GM12878 (cell line): ENCODE measurements around the gene INTS7. TPM values are rescaled to one million over a fixed set of nuclear protein-coding genes. Genes with fewer than 3 reads are reported as not detected.

Experiments
- ATAC-seq: fragments of 200-7000 bp; cut with Tn5 transposase; 3 replicates; pipeline ENCODE4 v1.9.1; 2020; ENCODE audit warnings: mild to moderate bottlenecking, moderate library complexity
- BruUV-seq: library from RNA; stranded (reverse); fragments of 400-500 nt; replicated peaks from 2 replicates; lab custom pipeline; 2021; lab: Mats Ljungman, UMichigan
- CTCF ChIA-PET: fragments of 300-600 bp; sonication (Branson Sonifier 250); formaldehyde crosslinking; extraction: SDS; loops from one replicate; lab custom pipeline; 2021; ENCODE audit warnings: inconsistent platforms; lab: Yijun Ruan, JAX
- POLR2A ChIA-PET: fragments of 350-600 bp; formaldehyde crosslinking; extraction: SDS; loops from one replicate; lab custom pipeline; 2021; ENCODE audit warnings: inconsistent platforms; lab: Charles Lee
- RAD21 ChIA-PET: fragments of 300-600 bp; sonication (Branson Sonifier 250); formaldehyde crosslinking; loops from one replicate; lab custom pipeline; 2023; ENCODE audit warnings: antibody characterized with exemption; ENCODE audit not compliant: unreplicated experiment; lab: Charles Lee
- SMC1A ChIA-PET: fragments of 300-600 bp; sonication (Branson Sonifier 250); formaldehyde crosslinking; loops from one replicate; lab custom pipeline; 2023; ENCODE audit not compliant: unreplicated experiment, uncharacterized antibody; lab: Charles Lee
- DNase-seq: peaks from one replicate; pipeline ENCODE4 v3.0.0-alpha.2; 2011; ENCODE audit warnings: low read depth, low spot score
- FAIRE-seq: peaks from 3 replicates; lab custom pipeline; 2011; peaks lifted over from hg19 to GRCh38; lab: Jason Lieb, UNC
- H2AFZ ChIP-seq: 2 replicates; pipeline ENCODE4 v1.6.0; 2011; ENCODE audit warnings: low read depth, low read length, control low read depth; ENCODE audit not compliant: control insufficient read depth
- H3K27ac ChIP-seq: 2 replicates; pipeline ENCODE4 v1.5.1; 2011; ENCODE audit warnings: control low read depth; ENCODE audit not compliant: control insufficient read depth, insufficient read depth
- H3K27me3 ChIP-seq, 2 experiments: replicated peaks in 1 of 2; 2 replicates each; pipeline versions ENCODE4 v1.6.0 to v1.6.1; 2011; ENCODE audit warnings: low read length in 1 of 2; ENCODE audit not compliant: control insufficient read depth in 2 of 2, insufficient read depth in 2 of 2
- H3K36me3 ChIP-seq, 2 experiments: 2 replicates each; pipeline ENCODE4 v1.5.1; 2011; ENCODE audit warnings: low read length in 1 of 2; ENCODE audit not compliant: control insufficient read depth in 2 of 2, insufficient read depth in 2 of 2
- H3K4me1 ChIP-seq: 2 replicates; pipeline ENCODE4 v1.6.1; 2011; ENCODE audit warnings: mild to moderate bottlenecking, low read length, moderate library complexity, mixed read lengths; ENCODE audit not compliant: control insufficient read depth, insufficient read depth
- H3K4me2 ChIP-seq: 2 replicates; pipeline ENCODE4 v1.6.0; 2011; ENCODE audit warnings: control low read depth; ENCODE audit not compliant: control insufficient read depth, insufficient read depth
- H3K4me3 ChIP-seq: fragments of 200-600 bp; sonication (generic); 2 replicates; pipeline ENCODE4 v1.5.1; 2016
- H3K79me2 ChIP-seq: 2 replicates; pipeline ENCODE4 v1.6.0; 2011; ENCODE audit warnings: low read length; ENCODE audit not compliant: control insufficient read depth, insufficient read depth
- H3K9ac ChIP-seq: 2 replicates; pipeline ENCODE4 v1.8.0; 2011; ENCODE audit warnings: low read length, control low read depth, mixed read lengths; ENCODE audit not compliant: control insufficient read depth, insufficient read depth
- H3K9me3 ChIP-seq: replicated peaks from 3 replicates; pipeline ENCODE4 v1.5.1; 2011; ENCODE audit warnings: mild to moderate bottlenecking, low read length; ENCODE audit not compliant: control insufficient read depth, insufficient read depth
- H4K20me1 ChIP-seq: 2 replicates; pipeline ENCODE4 v1.6.0; 2011; ENCODE audit not compliant: control insufficient read depth, insufficient read depth
- BACH1 ChIP-seq: fragments of 450-650 bp; IDR thresholded peaks from 2 replicates; pipeline ENCODE4 v1.6.1; 2017; ENCODE audit warnings: mild to moderate bottlenecking, borderline replicate concordance
- BCLAF1 ChIP-seq: fragments of 450-650 bp; IDR thresholded peaks from 2 replicates; pipeline ENCODE4 v1.6.1; 2017; ENCODE audit warnings: antibody characterized with exemption, mild to moderate bottlenecking, moderate library complexity
- KLF5 ChIP-seq: fragments of 450-650 bp; IDR thresholded peaks from 2 replicates; pipeline ENCODE4 v1.6.1; 2014; ENCODE audit warnings: mild to moderate bottlenecking; ENCODE audit not compliant: partially characterized antibody
- LARP7 ChIP-seq: fragments of 450-650 bp; IDR thresholded peaks from 2 replicates; pipeline ENCODE4 v1.6.1; 2017; ENCODE audit warnings: mild to moderate bottlenecking
- MEF2A ChIP-seq: IDR thresholded peaks from 2 replicates; pipeline ENCODE4 v1.6.1; 2011; ENCODE audit warnings: low read depth, mild to moderate bottlenecking, low read length, moderate library complexity; ENCODE audit not compliant: insufficient read depth
- NR2C1 ChIP-seq: fragments of 450-650 bp; IDR thresholded peaks from 2 replicates; pipeline ENCODE4 v1.6.1; 2017; ENCODE audit warnings: antibody characterized with exemption, mild to moderate bottlenecking, moderate library complexity
- RCOR1 ChIP-seq: conservative IDR thresholded peaks from 2 replicates; pipeline ENCODE4 v1.6.1; 2012; ENCODE audit warnings: low read depth, low read length, improper control_type of control experiment
- TAF1 ChIP-seq: IDR thresholded peaks from 2 replicates; pipeline ENCODE4 v1.6.1; 2011; ENCODE audit warnings: mild to moderate bottlenecking, low read depth, low read length, borderline replicate concordance
- TCF12 ChIP-seq: IDR thresholded peaks from 2 replicates; pipeline ENCODE4 v1.6.1; 2011; ENCODE audit warnings: low read depth, mild to moderate bottlenecking, low read length
- WGBS: methylation state at CpG from one replicate; pipeline ENCODE4 v1.1.6; 2016; ENCODE audit warnings: low lambda C conversion rate; ENCODE audit not compliant: insufficient replicate concordance, insufficient coverage; ENCODE audit errors: missing lambda C conversion rate; 5-methylcytosine and 5-hydroxymethylcytosine counted together
- in situ Hi-C: fragments of 300-500 bp; cut with MboI; formaldehyde crosslinking; loops from 9 replicates; pipeline ENCODE4 v1.14.3; 2018; ENCODE audit warnings: mixed read lengths
- intact Hi-C: fragments of 100-400 bp; cut with micrococcal nuclease; formaldehyde crosslinking; loops from one replicate; pipeline ENCODE4 v1.14.2; 2022; ENCODE audit not compliant: unreplicated experiment
- polyA plus RNA-seq, 11 experiments: library from polyadenylated mRNA; depleted of rRNA in 4 of 11; unstranded in 6 of 11; stranded (reverse) in 5 of 11; fragments of >200 nt; fragmentation: Nextera tagmentation in 4 of 11; fragmentation: Illumina TruSeq in 1 of 11; extraction: Ambion mirVana in 4 of 11; extraction: Trizol in 1 of 11; gene quantifications; 1 replicate in 1 of 11; 2 replicates in 10 of 11; pipeline versions ENCODE4 v1.2.1 to v1.2.3, GENCODE V29; 2011 to 2016; ENCODE audit warnings: inconsistent platforms in 2 of 11, missing spikeins in 2 of 11, low read depth in 1 of 11
- total RNA-seq, 4 experiments: library from RNA; depleted of rRNA in 3 of 4; stranded (reverse); fragments of >200 nt in 3 of 4; fragmentation: Illumina TruSeq in 1 of 4; extraction: Trizol in 1 of 4; gene quantifications; 2 replicates each; pipeline versions ENCODE4 v1.2.1 to v1.2.3, GENCODE V29; 2013 to 2021
- TF ChIP-seq, protein P1 (sequence below): fragments of 450-650 bp; formaldehyde crosslinking; IDR thresholded peaks from 2 replicates; pipeline ENCODE4 v1.4.0; 2020; ENCODE audit warnings: mild to moderate bottlenecking, moderate library complexity

Gene INTS7
- total and polyA plus RNA-seq, 10 of the 15 experiments (the other 5 are each of a cell fraction or from before 2014, with no cell fraction given), result 17.1 to 49.1 (median 26.8) TPM

DNA sequence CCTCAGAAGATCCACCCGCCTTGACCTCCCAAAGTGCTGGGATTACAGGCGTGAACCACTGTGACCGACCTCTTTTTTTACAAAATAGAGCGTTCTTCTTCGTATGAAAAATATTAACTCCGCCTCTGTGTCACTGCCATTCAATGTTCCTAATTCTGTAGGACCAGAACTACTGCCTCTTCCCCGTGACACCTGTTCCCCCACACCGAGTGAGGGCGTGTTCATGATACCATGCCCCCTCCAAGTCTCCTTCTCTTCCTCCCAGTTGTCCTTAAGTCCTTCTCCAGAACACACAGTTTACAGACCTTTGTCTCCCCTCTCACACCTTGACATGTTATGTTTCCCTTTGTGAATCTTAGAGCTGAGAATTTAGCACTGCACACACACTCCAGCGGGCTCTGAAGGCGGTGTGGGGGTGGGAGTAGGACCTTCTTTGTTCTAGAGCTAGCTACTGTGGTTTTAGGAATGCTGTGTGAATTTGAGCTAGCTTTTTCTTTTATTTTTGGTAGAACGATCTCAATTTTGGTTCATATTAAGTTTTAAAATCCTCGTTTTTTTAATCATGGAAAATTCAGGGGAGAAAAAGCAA is 122.4 kb downstream of the INTS7 start:
- Histone ChIP-seq H3K4me3 (no peak overlapping the region), H3K4me1 (peaks cover 9% of the 10 kb centered on the region), H3K9ac (no peak overlapping the region), H3K27ac (no peak overlapping the region), H3K4me2 (no peak overlapping the region), H3K79me2 (no peaks in the 10 kb centered on the region), H3K36me3 (no peaks in the 10 kb centered on the region), H3K9me3 (peaks cover 8% of the 10 kb centered on the region; the same call in 2 of the 3 replicates), H2AFZ (no peak overlapping the region), H3K27me3 (no peaks in the 10 kb centered on the region), H4K20me1 (no peaks in the 10 kb centered on the region)
- ChIA-PET POLR2A (no interaction called here), CTCF (no interaction called here), RAD21 (no interaction called here), SMC1A (interaction anchor here (1.3 kb wide), 1 partner anchor 10 kb away, joined by 6 read pairs; no protein-coding TSS in a partner anchor)
- no TSS peak for BruUV-seq
- 76% methylated on average over 13 of the region's 13 CpGs for WGBS
- FAIRE-seq (no peak), ATAC-seq (no peak), DNase-seq (no peak)
- TF ChIP-seq KLF5 (no peak), LARP7 (no peak), BACH1 (no peak), MEF2A (no peak)
- intact Hi-C loops (no loop called here), in situ Hi-C loops (no loop called here)

DNA sequence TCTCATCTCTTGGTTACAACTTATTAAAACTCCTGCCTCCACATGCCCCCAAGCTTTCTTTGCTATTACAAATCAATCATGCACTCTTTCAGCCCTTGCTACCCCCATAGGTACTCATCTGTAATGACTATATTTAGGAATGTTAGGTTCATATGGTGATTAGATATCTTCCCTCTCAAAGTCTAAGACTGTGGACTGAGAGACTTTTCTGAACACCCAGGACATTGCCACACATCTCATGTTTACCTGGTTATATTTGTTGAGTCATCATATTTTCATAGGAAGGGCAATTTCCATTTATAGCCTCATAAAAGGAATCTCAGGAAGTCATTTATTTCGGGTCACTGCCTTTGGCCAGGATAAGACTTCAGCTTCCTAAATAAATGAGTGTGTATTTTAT is 123.3 kb downstream of the INTS7 start:
- in situ Hi-C loops (no loop called here), intact Hi-C loops (no loop called here)
- WGBS, result 38% methylated on average over 1 of the region's 1 CpG
- Histone ChIP-seq H2AFZ (no peak overlapping the region), H3K9me3 (peaks cover 8% of the 10 kb centered on the region; the same call in 2 of the 3 replicates), H3K4me2 (no peak overlapping the region), H3K27ac (no peak overlapping the region), H3K79me2 (no peaks in the 10 kb centered on the region), H3K4me1 (peaks cover 12% of the 10 kb centered on the region), H4K20me1 (no peaks in the 10 kb centered on the region), H3K9ac (no peak overlapping the region), H3K36me3 (no peaks in the 10 kb centered on the region), H3K4me3 (no peak overlapping the region), H3K27me3 (no peaks in the 10 kb centered on the region)
- RAD21 ChIA-PET, result no interaction called here
- no peak for TF ChIP-seq BCLAF1
- no peak for TF ChIP-seq TCF12
- TF ChIP-seq NR2C1, result no peak
- TF ChIP-seq RCOR1, result no peak
- TF ChIP-seq TAF1, result no peak
- TF ChIP-seq, protein P1, sequence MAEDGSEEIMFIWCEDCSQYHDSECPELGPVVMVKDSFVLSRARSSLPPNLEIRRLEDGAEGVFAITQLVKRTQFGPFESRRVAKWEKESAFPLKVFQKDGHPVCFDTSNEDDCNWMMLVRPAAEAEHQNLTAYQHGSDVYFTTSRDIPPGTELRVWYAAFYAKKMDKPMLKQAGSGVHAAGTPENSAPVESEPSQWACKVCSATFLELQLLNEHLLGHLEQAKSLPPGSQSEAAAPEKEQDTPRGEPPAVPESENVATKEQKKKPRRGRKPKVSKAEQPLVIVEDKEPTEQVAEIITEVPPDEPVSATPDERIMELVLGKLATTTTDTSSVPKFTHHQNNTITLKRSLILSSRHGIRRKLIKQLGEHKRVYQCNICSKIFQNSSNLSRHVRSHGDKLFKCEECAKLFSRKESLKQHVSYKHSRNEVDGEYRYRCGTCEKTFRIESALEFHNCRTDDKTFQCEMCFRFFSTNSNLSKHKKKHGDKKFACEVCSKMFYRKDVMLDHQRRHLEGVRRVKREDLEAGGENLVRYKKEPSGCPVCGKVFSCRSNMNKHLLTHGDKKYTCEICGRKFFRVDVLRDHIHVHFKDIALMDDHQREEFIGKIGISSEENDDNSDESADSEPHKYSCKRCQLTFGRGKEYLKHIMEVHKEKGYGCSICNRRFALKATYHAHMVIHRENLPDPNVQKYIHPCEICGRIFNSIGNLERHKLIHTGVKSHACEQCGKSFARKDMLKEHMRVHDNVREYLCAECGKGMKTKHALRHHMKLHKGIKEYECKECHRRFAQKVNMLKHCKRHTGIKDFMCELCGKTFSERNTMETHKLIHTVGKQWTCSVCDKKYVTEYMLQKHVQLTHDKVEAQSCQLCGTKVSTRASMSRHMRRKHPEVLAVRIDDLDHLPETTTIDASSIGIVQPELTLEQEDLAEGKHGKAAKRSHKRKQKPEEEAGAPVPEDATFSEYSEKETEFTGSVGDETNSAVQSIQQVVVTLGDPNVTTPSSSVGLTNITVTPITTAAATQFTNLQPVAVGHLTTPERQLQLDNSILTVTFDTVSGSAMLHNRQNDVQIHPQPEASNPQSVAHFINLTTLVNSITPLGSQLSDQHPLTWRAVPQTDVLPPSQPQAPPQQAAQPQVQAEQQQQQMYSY (CRISPR knock-in tag), result no peak
- POLR2A ChIA-PET, result no interaction called here
- ATAC-seq (no peak), FAIRE-seq (no peak), DNase-seq (no peak)
- CTCF ChIA-PET, result no interaction called here
- SMC1A ChIA-PET, result no interaction called here
- BruUV-seq, result no TSS peak
